GM15510 (cell line): ENCODE data around the gene CTNNA2.

Experiments
- POLR2A ChIP-seq: IDR thresholded peaks from 3 replicates; pipeline ENCODE4 v1.6.1; 2011; ENCODE audit warnings: borderline replicate concordance; ENCODE audit not compliant: insufficient read length; ENCODE audit errors: extremely low read depth

CTNNA2 gene

DNA sequence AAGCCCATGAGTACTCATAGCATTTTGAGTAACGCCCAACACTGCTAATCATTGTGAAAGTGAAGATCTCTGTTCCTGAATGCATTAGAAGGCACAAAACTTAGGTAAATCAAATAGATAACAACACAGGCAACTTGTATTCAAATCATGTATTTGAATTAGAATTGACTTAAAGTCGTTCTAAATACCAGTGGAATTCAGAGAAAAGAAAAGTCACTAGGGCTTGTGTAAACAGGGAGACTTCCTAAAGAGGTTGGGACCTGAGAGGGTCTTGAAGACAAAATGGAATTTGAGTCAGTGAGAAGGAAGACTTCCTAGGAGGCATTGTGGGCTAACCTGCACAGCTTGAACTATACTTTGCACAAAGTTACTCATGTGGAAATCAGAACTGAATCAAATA is 127.2 kb downstream of the CTNNA2 start:
- TF ChIP-seq POLR2A: no peak

GRCh38 chr2:79649531-79649930 is 136.7 kb downstream of the CTNNA2 start:
- no peak for TF ChIP-seq POLR2A

DNA sequence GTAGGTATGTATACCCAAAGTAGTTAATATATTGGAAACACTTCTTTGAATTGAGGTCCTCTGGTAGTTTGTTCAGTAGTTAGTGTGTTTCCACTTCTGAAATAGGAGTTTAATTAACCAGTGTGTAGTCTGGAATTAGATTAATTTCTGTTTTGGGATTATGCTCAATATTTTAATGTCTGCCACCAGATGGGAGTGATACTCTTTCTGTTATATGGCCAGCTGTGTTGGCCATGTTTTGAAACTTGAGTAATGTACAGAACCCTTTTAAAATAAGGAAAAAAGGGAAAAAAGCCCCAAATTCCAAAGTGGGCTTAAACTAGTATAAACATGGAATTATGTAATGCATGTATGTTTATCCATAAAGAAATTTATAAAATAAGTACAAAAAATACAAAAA is 147.7 kb downstream of the CTNNA2 start:
- TF ChIP-seq POLR2A: no peak

- TF ChIP-seq POLR2A: no peak
These were observed 152.2 kb downstream of the CTNNA2 start for GRCh38 chr2:79665091-79665490.

DNA sequence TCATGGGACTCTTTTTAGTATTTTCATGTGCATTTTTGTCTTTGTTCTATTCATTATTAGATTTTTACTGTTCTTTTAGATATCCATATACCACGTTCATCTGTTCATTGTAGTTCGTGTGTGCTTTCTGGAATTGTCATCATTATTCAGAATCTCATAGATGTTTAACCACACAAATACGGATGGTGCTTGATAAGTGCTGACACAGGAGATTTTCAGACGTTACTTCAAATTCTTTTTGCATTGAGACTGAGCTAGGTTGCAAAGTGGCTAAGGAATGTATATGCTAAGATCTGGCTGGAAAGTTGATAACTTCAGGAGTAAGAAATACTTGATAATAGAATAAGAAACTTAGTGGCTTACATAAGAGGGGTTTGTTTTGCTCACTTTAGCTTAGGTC is 153.6 kb downstream of the CTNNA2 start:
- TF ChIP-seq POLR2A: no peak

GRCh38 chr2:79669714-79670113 is 156.9 kb downstream of the CTNNA2 start:
- TF ChIP-seq POLR2A: no peak

GRCh38 chr2:79670198-79670597 is 157.3 kb downstream of the CTNNA2 start:
- TF ChIP-seq POLR2A: no peak

DNA sequence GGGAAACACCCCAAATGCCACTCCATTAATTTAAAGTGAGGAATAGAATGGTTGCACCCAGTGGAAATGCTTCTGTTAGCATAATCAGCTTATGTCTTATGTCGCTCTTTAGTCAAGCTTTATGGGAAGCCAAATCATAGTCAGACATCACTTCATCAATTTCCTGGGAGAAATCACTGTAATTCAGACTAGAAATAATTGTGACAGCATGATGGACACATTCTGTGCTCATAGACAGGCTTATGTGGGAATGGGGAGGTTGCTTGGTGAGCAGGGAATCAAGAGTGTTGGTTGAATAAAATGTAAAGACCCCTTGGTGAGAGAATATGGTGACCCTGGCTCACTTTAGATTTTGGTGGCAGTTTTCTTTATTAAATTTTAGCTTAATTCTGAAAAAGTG is 174.0 kb downstream of the CTNNA2 start:
- no peak for TF ChIP-seq POLR2A

DNA sequence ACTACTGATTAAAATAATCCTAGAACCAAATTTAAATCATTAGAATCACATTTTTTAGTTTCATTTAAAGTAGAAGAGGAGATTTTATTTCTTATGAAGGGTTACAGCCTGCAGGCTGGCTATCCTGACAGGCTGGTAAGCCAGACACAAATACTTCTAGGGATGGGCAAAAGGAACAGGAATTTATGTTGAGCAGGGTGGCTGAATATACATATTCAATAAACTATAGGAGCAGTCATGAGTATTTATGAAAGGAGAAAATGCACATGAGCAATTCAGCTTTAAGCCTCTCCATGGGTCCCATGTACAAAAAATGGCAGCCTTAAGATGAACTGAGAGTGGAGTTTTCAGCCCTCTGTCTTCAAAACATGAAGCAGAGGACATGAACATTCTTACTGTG is 182.4 kb downstream of the CTNNA2 start:
- no peak for TF ChIP-seq POLR2A

DNA sequence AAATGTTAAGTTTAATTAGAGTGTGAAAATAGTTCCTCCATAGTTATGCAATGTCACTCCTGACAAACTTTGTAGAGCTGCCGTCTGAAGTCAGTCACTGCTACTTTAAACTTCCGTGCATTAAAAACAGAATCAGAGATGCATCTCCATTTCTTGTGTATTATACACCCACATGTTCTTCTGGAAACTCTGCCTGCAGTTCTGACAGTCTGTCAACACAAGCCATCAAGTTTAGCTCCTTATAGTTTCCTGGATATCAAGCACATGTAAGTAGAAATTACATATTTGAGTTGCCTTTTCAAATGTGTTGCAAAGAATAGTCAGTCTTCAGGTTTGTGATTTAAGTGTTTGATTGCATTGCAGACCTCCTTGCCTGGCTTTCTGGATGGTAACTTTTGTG is 184.3 kb downstream of the CTNNA2 start:
- no peak for TF ChIP-seq POLR2A

DNA sequence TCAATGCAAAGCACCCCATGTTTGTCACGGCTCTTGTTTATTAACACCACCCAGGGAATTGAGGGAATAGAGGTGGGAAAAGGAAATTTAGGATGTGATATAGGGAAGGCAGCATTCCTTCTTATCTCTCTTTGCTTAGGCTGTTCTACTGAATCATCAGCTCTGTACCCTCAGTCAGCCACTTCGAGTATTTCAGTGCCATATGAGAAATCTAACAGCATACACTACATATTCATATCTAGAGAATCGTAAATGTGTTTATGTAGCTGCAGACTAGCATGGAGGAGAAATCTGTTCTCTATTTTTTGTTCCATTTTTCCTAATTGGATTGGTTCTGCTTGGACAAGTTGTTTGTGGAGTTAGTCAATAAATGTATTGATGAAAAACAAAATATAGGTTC is 187.8 kb downstream of the CTNNA2 start:
- TF ChIP-seq POLR2A: no peak

GRCh38 chr2:79702905-79703304 is 190.1 kb downstream of the CTNNA2 start:
- no peak for TF ChIP-seq POLR2A

- no peak for TF ChIP-seq POLR2A
These were observed 198.2 kb downstream of the CTNNA2 start for GRCh38 chr2:79711098-79711497.

GRCh38 chr2:79713131-79713785 is 200.4 kb downstream of the CTNNA2 start:
- TF ChIP-seq POLR2A: no peak

- TF ChIP-seq POLR2A: no peak
These were observed 201.4 kb downstream of the CTNNA2 start for GRCh38 chr2:79714283-79714682.

DNA sequence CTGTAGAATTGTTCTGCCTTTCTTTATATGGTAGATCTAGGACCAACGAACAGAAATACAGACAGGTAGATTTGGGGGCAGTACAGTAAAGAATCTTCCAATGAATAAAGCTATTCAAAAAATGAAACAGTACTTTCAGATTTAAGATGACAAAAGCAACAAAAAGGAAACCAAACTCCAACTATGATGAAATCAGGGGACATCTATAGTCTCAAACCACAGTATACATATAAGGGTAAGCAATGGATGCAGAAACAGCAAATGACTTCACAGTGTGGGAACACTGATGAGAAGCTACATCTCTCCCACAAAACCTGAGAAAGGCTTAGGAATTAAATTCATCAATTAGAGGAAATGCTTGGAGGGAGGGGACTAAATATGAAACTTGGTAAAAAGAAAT is 202.5 kb downstream of the CTNNA2 start:
- no peak for TF ChIP-seq POLR2A

DNA sequence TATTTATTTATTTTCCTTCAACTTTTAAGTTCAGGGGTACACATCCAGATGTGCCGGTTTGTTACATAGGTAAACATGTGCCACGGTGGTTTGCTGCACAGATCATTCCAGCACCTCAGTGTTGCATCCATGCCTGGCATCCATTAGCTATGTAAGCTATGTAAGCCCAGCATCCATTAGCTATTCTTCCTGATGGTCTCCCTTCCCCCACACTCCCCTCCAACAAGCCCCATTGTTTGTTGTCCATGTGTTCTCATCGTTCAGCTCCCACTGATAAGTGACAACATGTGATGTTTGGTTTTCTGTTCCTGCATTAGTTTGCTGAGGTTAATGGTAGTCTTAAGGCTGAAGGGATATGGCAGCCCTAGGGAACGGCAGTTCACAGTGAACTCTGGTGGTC is 203.4 kb downstream of the CTNNA2 start:
- TF ChIP-seq POLR2A: no peak
